ENCODE measurements around the gene PRDX2. TPM values are rescaled to one million over a fixed set of nuclear protein-coding genes. Genes with fewer than 3 reads are reported as not detected.

Gene PRDX2
- total RNA-seq, 1 experiment from 2014 or later = 55.9 TPM

- H3K4me3 ChIP-seq = peak overlapping the region; percentile 80
- no peaks in the 10 kb centered on the region for H3K36me3 ChIP-seq
- H3K27me3 ChIP-seq = no peaks in the 10 kb centered on the region
- H3K9me3 ChIP-seq (replicated peaks) = no peaks in the 10 kb centered on the region
- peaks cover 27% of the 10 kb centered on the region for H3K4me1 ChIP-seq
- DNase-seq = peak in 1 of 2 experiments; percentile 36
- H3K27ac ChIP-seq = no peak overlapping the region; the same call in 1 of the 2 replicates
Observed at GRCh38 chr19:12790628-12791344, 10.8 kb downstream of the PRDX2 start.

- peak overlapping the region; percentile 20 for H3K27ac ChIP-seq
- H3K4me3 ChIP-seq = peak overlapping the region; percentile 80
- H3K9me3 ChIP-seq (replicated peaks) = no peaks in the 10 kb centered on the region
- DNase-seq = peak; percentile 99
- no peaks in the 10 kb centered on the region for H3K36me3 ChIP-seq
- peaks cover 34% of the 10 kb centered on the region for H3K4me1 ChIP-seq
- no peaks in the 10 kb centered on the region for H3K27me3 ChIP-seq
Observed at GRCh38 chr19:12789904-12790619, 11.5 kb downstream of the PRDX2 start.

GRCh38 chr19:12789098-12789903, 12.3 kb downstream of the PRDX2 start:
- peaks cover 42% of the 10 kb centered on the region for H3K4me1 ChIP-seq
- H3K27me3 ChIP-seq = no peaks in the 10 kb centered on the region
- peak; percentile 66 to 69 for DNase-seq
- H3K4me3 ChIP-seq = peak overlapping the region; percentile 80
- no peaks in the 10 kb centered on the region for H3K36me3 ChIP-seq
- H3K9me3 ChIP-seq (replicated peaks) = no peaks in the 10 kb centered on the region
- H3K27ac ChIP-seq = peak overlapping the region; percentile 70

- peaks cover 48% of the 10 kb centered on the region for H3K4me1 ChIP-seq
- no peaks in the 10 kb centered on the region for H3K36me3 ChIP-seq
- no peaks in the 10 kb centered on the region for H3K9me3 ChIP-seq (replicated peaks)
- H3K27me3 ChIP-seq = no peaks in the 10 kb centered on the region
- peak overlapping the region; percentile 80 for H3K4me3 ChIP-seq
- peak overlapping the region; percentile 70 for H3K27ac ChIP-seq
- peak; percentile 93 to 94 for DNase-seq
Observed at GRCh38 chr19:12788682-12789097, 12.9 kb downstream of the PRDX2 start.

DNA sequence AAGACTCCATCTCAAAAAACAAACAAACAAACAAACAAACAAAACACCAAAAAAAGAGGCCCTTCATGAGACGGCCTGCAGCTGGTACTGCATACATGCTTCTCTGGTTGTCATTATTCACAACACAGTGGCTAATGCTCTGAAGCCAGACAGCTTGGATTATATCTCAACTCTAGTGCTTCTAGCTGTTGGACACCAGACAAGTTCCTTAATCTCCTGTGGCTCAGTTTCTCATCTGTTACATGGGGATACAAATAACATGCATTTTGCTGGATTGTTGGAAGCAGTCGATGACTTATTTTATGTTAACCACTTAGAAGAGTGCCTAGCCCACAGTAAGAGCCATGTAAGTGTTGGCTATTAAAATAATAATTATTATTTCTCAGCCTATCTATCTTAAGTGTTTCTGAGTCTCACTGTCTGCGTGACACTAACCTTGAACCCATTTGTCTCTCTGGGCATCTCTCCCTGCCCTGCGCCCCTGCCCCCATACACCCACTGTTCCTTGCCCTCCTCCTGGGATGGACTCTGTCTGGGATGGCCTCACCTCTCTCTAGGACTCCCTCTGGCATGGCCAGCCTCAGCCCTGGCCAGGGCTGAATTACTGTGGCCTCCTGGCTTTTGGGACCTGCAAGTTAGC, 13.4 kb downstream of the PRDX2 start:
- peak overlapping the region; percentile 70 for H3K27ac ChIP-seq
- peaks cover 52% of the 10 kb centered on the region for H3K4me1 ChIP-seq
- no peaks in the 10 kb centered on the region for H3K27me3 ChIP-seq
- H3K9me3 ChIP-seq (replicated peaks) = no peaks in the 10 kb centered on the region
- no peaks in the 10 kb centered on the region for H3K36me3 ChIP-seq
- H3K4me3 ChIP-seq = peak overlapping the region; percentile 80
- no peak for DNase-seq

DNA sequence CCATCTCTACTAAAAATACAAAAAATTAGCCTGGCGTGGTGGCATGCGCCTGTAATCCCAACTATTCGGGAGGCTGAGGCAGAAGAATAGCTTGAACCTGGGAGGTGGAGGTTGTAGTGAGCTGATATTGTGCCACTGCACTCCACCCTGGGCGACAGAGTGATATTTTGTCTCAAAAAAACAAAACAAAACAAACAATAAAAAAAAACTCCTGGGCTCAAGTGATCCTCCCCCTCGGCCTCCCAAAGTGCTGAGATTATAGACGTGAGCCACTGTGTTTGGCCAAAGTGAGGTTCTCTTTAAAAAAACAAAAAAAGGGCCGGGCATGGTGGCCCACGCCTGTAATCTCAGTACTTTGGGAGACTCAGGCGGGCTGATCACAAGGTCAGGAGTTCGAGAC, 14.1 kb downstream of the PRDX2 start:
- Histone ChIP-seq H3K4me1 (peaks cover 52% of the 10 kb centered on the region), H3K27ac (no peak overlapping the region), H3K27me3 (no peaks in the 10 kb centered on the region), H3K9me3 (replicated peaks) (no peaks in the 10 kb centered on the region), H3K4me3 (no peak overlapping the region), H3K36me3 (no peaks in the 10 kb centered on the region)
- DNase-seq = no peak

DNA sequence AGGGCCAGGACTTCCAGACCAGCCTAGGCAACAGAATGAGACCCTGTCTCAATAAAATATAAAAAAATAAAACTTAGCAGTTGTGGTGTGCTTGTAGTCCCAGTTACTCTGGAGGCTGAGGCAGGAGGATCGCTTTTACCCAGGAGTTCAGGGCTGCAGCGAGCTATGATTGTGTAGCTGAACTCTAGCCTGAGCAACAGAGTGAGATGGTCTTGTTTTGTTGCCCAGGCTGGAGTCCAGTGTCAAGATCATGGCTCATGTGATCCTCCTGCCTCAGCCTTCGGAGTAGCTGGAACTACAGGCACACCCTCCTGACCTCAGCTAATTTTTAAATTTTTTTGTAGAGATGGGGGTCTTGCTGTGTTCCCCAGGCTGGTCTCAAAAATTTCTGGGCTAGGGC, 14.6 kb downstream of the PRDX2 start:
- Histone ChIP-seq H3K27me3 (no peaks in the 10 kb centered on the region), H3K4me3 (no peak overlapping the region), H3K4me1 (peaks cover 52% of the 10 kb centered on the region), H3K9me3 (replicated peaks) (no peaks in the 10 kb centered on the region), H3K27ac (no peak overlapping the region), H3K36me3 (no peaks in the 10 kb centered on the region)
- no peak for DNase-seq

DNA sequence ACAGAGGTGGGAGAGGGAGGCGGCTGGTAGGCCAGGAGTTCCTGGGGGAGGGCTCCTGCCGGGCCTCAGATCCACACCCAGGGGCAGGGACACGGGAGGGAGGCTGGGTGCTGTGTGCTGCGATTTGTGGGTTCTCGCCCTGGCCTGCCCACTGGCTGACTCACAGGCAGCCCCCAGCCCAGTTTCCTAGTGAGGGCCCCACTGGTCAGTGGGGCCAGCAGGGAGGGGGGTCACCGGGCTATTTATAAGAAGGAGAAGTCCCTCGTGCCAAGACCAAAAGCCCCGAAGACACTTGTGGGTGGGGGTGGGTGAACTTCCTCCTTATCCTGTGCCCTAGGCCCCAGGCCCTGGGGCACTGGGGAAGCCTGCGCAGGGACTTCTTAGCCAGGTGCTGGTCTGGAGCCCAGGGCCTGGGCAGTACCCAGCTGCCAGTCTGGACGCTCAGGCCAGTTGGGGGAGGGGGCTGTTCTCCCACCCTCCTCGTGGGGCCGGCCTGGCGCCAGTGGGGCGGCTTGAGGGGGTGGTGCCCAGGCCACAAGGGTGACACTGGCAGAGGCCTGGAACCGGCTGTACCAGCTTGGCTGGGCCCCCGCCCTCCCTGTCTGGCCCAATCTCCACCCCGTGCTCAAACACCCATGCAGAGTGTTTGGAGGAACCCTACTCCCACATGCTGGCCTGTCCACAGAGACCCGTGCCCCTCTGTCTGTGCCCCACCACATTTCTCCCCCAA, 15.3 kb downstream of the PRDX2 start:
- H3K27ac ChIP-seq = no peak overlapping the region
- no peaks in the 10 kb centered on the region for H3K9me3 ChIP-seq (replicated peaks)
- DNase-seq = no peak
- H3K36me3 ChIP-seq = no peaks in the 10 kb centered on the region
- no peak overlapping the region for H3K4me3 ChIP-seq
- no peaks in the 10 kb centered on the region for H3K27me3 ChIP-seq
- H3K4me1 ChIP-seq = peaks cover 52% of the 10 kb centered on the region

DNA sequence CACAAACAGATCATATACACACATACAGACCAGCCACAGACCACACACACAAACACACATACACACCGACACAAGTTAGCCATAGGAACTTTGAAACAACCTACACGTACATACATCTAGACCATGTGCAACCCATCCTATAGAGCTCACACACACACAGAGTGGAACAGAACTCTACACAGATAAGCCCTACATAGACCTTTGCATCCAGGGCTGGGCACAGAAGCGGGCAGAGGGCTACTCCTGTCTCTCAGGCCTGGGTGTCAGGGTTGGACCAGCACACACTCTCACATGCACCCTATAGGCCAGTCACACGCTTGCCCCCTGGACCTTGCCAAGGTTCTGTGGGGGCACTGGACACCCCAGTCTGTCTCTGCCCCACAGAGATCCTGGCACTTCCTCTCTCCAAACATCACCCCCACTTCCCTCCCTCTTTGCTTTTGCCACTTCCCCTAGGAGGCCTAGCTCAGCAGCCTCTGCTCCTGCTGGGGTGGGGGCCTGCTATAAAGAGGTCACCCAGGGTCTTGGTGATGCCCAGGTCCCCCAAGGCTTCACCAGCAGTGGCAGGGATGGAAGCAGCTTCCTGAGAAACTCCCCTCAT, 16.1 kb downstream of the PRDX2 start:
- no peaks in the 10 kb centered on the region for H3K9me3 ChIP-seq (replicated peaks)
- H3K27ac ChIP-seq = no peak overlapping the region
- DNase-seq = no peak
- peaks cover 46% of the 10 kb centered on the region for H3K4me1 ChIP-seq
- H3K36me3 ChIP-seq = no peaks in the 10 kb centered on the region
- H3K4me3 ChIP-seq = no peak overlapping the region
- H3K27me3 ChIP-seq = no peaks in the 10 kb centered on the region

DNA sequence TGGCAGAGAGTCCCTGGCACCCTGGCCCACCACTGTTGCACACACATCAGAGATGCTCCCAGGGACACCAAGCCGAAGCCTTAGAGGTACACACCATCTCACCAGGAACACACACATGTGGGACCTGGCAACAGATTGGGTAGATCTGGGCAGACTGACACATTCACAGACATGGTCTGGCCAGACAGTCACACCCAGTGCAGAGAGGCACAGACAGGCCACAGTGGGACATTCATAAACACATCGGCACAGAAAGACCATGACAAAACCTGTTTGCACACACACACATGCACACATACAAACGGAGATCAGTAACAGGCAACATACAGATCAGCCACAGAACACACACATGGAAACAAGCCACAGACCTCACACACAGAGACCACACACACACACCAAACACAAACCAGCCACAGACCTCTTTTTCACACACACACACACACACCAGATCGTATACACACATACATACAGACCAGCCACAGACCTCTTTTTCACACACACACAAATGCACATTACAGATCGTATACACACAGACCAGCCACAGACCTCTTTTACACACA, 16.6 kb downstream of the PRDX2 start:
- Histone ChIP-seq H3K9me3 (replicated peaks) (no peaks in the 10 kb centered on the region), H3K27ac (no peak overlapping the region; the same call in 1 of the 2 replicates), H3K4me1 (peaks cover 43% of the 10 kb centered on the region), H3K36me3 (no peaks in the 10 kb centered on the region), H3K4me3 (no peak overlapping the region), H3K27me3 (no peaks in the 10 kb centered on the region)
- peak in 1 of 2 experiments; percentile 33 for DNase-seq

GRCh38 chr19:12784394-12784870, 17.2 kb downstream of the PRDX2 start:
- DNase-seq = peak in 1 of 2 experiments; percentile 30
- H3K4me3 ChIP-seq = no peak overlapping the region
- H3K27ac ChIP-seq = peak overlapping the region; percentile 79; the same call in 1 of the 2 replicates
- H3K36me3 ChIP-seq = no peaks in the 10 kb centered on the region
- H3K4me1 ChIP-seq = peaks cover 47% of the 10 kb centered on the region
- H3K27me3 ChIP-seq = no peaks in the 10 kb centered on the region
- no peaks in the 10 kb centered on the region for H3K9me3 ChIP-seq (replicated peaks)

- H3K4me3 ChIP-seq = peak overlapping the region; percentile 56; the same call in 1 of the 2 replicates
- DNase-seq = peak in 1 of 2 experiments; percentile 37
- peaks cover 49% of the 10 kb centered on the region for H3K4me1 ChIP-seq
- no peaks in the 10 kb centered on the region for H3K27me3 ChIP-seq
- H3K27ac ChIP-seq = peak overlapping the region; percentile 79; the same call in 1 of the 2 replicates
- no peaks in the 10 kb centered on the region for H3K36me3 ChIP-seq
- H3K9me3 ChIP-seq (replicated peaks) = no peaks in the 10 kb centered on the region
Observed at GRCh38 chr19:12783849-12784393, 17.7 kb downstream of the PRDX2 start.

DNA sequence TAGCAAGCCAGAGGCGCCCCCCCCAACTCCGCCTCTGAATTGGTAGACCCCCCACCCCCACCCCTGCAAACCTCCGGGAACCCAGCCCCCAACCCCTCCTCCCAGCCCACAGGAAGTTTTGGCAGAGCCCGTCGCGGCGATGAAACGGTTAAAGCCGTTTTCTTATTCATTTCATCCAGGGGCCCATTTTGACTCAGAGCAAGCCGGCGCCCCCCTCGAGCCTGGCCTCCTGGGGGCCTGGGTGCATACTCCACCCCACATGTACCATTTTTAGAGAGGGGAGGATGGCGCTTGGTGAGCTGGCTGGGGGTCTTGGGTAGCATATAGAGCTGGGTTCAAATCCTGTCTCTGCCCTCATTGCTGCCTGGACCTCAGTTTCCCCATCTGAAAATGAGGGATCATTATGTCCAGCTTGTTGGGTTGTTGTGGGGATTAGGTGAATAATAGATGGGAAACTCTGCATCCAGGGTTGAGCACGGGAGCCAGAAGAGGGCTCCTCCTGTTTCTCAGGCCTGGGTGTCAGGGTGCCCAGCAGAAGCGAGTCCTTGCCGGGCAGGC, 18.2 kb downstream of the PRDX2 start:
- no peaks in the 10 kb centered on the region for H3K27me3 ChIP-seq
- H3K27ac ChIP-seq = peak overlapping the region; percentile 79
- peaks cover 48% of the 10 kb centered on the region for H3K4me1 ChIP-seq
- H3K4me3 ChIP-seq = peak overlapping the region; percentile 56
- DNase-seq = peak; percentile 57 to 60
- no peaks in the 10 kb centered on the region for H3K9me3 ChIP-seq (replicated peaks)
- no peaks in the 10 kb centered on the region for H3K36me3 ChIP-seq
